OCI-LY1 (cell line): ENCODE measurements around the gene USP6NL.

Source experiments
- H2AFZ ChIP-seq: fragments of 200-600 bp; sonication (generic), shearing (Covaris generic); 2 replicates; pipeline ENCODE4 v1.6.0; 2014; ENCODE audit warnings: antibody characterized with exemption, mild to moderate bottlenecking, low read length
- H3F3A ChIP-seq: fragments of 200-600 bp; sonication (generic), shearing (Covaris generic); 2 replicates; pipeline ENCODE4 v1.6.0; 2014; ENCODE audit warnings: mild to moderate bottlenecking, antibody characterized with exemption, low read length, moderate library complexity; ENCODE audit not compliant: insufficient read depth
- H3K27ac ChIP-seq: fragments of 200-600 bp; sonication (generic); 2 replicates; pipeline ENCODE4 v1.5.1; 2014; ENCODE audit warnings: low read length, mixed run types, mild to moderate bottlenecking, low read depth; ENCODE audit not compliant: poor library complexity, severe bottlenecking
- H3K27me3 ChIP-seq: fragments of 200-600 bp; sonication (generic); 2 replicates; pipeline ENCODE4 v1.6.0; 2014; ENCODE audit warnings: antibody characterized with exemption, mild to moderate bottlenecking, low read length, moderate library complexity; ENCODE audit not compliant: insufficient read depth
- H3K36me3 ChIP-seq: fragments of 200-600 bp; sonication (generic); 2 replicates; pipeline ENCODE4 v1.6.1; 2014; ENCODE audit warnings: mild to moderate bottlenecking, antibody characterized with exemption, low read length, moderate library complexity, mixed read lengths; ENCODE audit not compliant: insufficient read depth
- H3K4me1 ChIP-seq: fragments of 200-600 bp; sonication (generic); 2 replicates; pipeline ENCODE4 v1.5.1; 2014; ENCODE audit warnings: mild to moderate bottlenecking, low read length, moderate library complexity; ENCODE audit not compliant: insufficient read depth, severe bottlenecking
- H3K4me2 ChIP-seq: fragments of 200-600 bp; sonication (generic), shearing (Covaris generic); 2 replicates; pipeline ENCODE4 v1.6.1; 2014; ENCODE audit warnings: low read length
- H3K4me3 ChIP-seq: fragments of 200-600 bp; sonication (generic); 2 replicates; pipeline ENCODE4 v1.5.1; 2014; ENCODE audit warnings: low read length, low read depth, mild to moderate bottlenecking, mixed read lengths; ENCODE audit not compliant: poor library complexity, severe bottlenecking
- H3K79me2 ChIP-seq: fragments of 200-600 bp; shearing (Covaris generic); 2 replicates; pipeline ENCODE4 v1.6.1; 2016; ENCODE audit warnings: mixed run types, low read length, mixed read lengths; ENCODE audit not compliant: insufficient read depth
- H3K9ac ChIP-seq: fragments of 200-600 bp; sonication (generic), shearing (Covaris generic); 2 replicates; pipeline ENCODE4 v1.6.1; 2014; ENCODE audit warnings: mild to moderate bottlenecking, low read length, mixed read lengths
- H3K9me2 ChIP-seq: fragments of 200-600 bp; sonication (generic), shearing (Covaris generic); 2 replicates; pipeline ENCODE4 v1.6.1; 2014; ENCODE audit warnings: low read depth, mild to moderate bottlenecking, low read length, mixed read lengths
- H3K9me3 ChIP-seq: fragments of 200-600 bp; shearing (Covaris generic); 2 replicates; pipeline ENCODE4 v1.6.1; 2014; ENCODE audit warnings: low read length, mixed read lengths
- H4K20me1 ChIP-seq: fragments of 200-600 bp; sonication (generic), shearing (Covaris generic); 2 replicates; pipeline ENCODE4 v1.6.0; 2016; ENCODE audit warnings: mild to moderate bottlenecking, low read length; ENCODE audit not compliant: insufficient read depth
- CTCF ChIP-seq: fragments of 200-600 bp; sonication (generic), shearing (Covaris generic); IDR thresholded peaks from 2 replicates; pipeline ENCODE4 v1.5.1; 2017; ENCODE audit warnings: mild to moderate bottlenecking, antibody characterized with exemption, low read length, moderate library complexity, mixed read lengths
- EZH2 ChIP-seq: fragments of 200-600 bp; sonication (generic), shearing (Covaris generic); IDR thresholded peaks from 2 replicates; pipeline ENCODE4 v1.8.0; 2017; ENCODE audit warnings: borderline replicate concordance, mixed run types, mild to moderate bottlenecking, antibody characterized with exemption, low read length, moderate library complexity, mixed read lengths

The USP6NL gene

DNA sequence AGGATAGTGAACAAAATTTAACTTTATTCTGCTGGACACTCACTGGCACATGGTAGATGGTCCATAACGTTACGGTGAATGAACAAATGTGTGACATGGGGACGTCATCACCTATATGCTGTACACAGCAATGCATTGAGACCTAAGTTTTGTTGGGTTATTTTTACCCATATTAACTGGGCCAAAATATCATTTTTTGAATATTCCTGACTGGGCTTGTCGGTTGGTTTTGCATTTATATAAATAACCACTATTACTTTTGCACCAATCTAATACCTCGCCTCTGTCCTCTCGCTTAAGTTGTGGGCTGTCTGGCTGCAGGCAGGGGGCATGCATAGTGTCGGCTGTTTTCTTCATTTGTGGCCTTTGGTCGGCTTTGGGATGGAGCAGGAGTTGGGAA, 161.7 kb downstream of the USP6NL start:
- Histone ChIP-seq H4K20me1 (no peaks in the 10 kb centered on the region), H2AFZ (no peak overlapping the region), H3K9me3 (no peaks in the 10 kb centered on the region), H3K4me1 (peaks cover 10% of the 10 kb centered on the region), H3K4me3 (no peak overlapping the region), H3K9me2 (no peaks in the 10 kb centered on the region), H3K4me2 (no peak overlapping the region), H3K27ac (no peak overlapping the region), H3K9ac (no peak overlapping the region), H3K27me3 (no peaks in the 10 kb centered on the region), H3K36me3 (no peaks in the 10 kb centered on the region), H3K79me2 (no peaks in the 10 kb centered on the region), H3F3A (no peaks in the 10 kb centered on the region)
- TF ChIP-seq CTCF (no peak), EZH2 (no peak)

DNA sequence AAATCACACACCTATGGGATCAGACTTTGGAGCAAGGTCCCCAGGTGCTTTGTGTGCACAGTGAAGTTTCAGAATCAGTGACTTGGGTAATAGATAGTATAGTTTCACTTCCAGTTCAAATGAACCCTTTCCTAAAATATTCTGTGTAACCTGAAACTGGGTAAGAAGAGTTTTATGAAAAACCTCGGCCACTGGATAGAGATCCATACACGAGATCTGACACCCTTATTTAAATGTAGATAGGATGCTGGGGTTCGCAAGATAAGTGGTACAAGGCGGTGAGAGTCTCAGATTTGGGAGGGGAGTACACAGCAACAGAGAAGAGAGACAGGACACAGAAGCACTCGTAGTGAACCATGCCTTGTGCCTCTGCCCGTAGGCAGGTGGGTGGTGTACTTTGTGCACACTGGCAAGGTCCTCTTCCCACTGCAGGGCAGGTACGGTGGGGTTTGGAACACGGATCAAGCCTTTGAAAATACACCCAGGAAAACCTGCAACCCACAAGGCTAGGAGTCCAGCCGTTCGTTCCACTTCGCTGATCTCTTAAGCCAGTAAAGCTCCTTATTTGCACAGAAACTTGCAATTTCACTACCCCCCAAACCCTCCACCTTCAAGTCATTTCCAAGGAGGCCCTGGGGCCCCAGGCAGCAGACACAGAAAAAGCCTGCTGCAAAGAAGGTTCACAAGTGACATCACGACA, 162.8 kb downstream of the USP6NL start:
- Histone ChIP-seq H3K36me3 (no peaks in the 10 kb centered on the region), H3K27ac (no peak overlapping the region), H3K4me2 (peak overlapping the region; percentile 21), H3K9me2 (no peaks in the 10 kb centered on the region), H3K9ac (no peak overlapping the region), H3F3A (no peaks in the 10 kb centered on the region), H4K20me1 (no peaks in the 10 kb centered on the region), H3K79me2 (no peaks in the 10 kb centered on the region), H3K4me1 (peaks cover 10% of the 10 kb centered on the region), H3K9me3 (no peaks in the 10 kb centered on the region), H3K4me3 (no peak overlapping the region), H3K27me3 (no peaks in the 10 kb centered on the region), H2AFZ (no peak overlapping the region)
- no peak for TF ChIP-seq EZH2
- no peak for TF ChIP-seq CTCF

- H2AFZ ChIP-seq, result no peak overlapping the region
- no peaks in the 10 kb centered on the region for H4K20me1 ChIP-seq
- no peaks in the 10 kb centered on the region for H3K79me2 ChIP-seq
- TF ChIP-seq EZH2, result no peak
- TF ChIP-seq CTCF, result no peak
- H3K36me3 ChIP-seq, result no peaks in the 10 kb centered on the region
- peaks cover 10% of the 10 kb centered on the region for H3K4me1 ChIP-seq
- H3K27ac ChIP-seq, result no peak overlapping the region
- no peaks in the 10 kb centered on the region for H3K9me3 ChIP-seq
- no peak overlapping the region for H3K4me3 ChIP-seq
- no peak overlapping the region for H3K9ac ChIP-seq
- H3K9me2 ChIP-seq, result no peaks in the 10 kb centered on the region
- no peaks in the 10 kb centered on the region for H3K27me3 ChIP-seq
- H3F3A ChIP-seq, result no peaks in the 10 kb centered on the region
- peak overlapping the region; percentile 21 for H3K4me2 ChIP-seq
Observed at GRCh38 chr10:11448190-11448544, 163.3 kb downstream of the USP6NL start.
